Stimulated activated CD8-positive, alpha-beta memory T cell treated with anti-CD3 and anti-CD28 coated beads, Interleukin-12 subunit alpha, Interleukin-12 subunit beta, amount 100 ng/mL, for 4 hours (primary cell): ENCODE data around the gene ETV7.
A peak's percentile ranks its signal among the peaks of the same experiment; 100 is the strongest.
"Not testable (repeated sequence)": the region's sequence is repeated elsewhere in the genome, so short reads cannot be mapped to it uniquely, and the experiment has no call there.

Experiments used
- DNase-seq: peaks from one replicate; pipeline ENCODE4 v3.0.0-alpha.2; 2020; ENCODE audit warnings: low read depth

ETV7 gene

DNA sequence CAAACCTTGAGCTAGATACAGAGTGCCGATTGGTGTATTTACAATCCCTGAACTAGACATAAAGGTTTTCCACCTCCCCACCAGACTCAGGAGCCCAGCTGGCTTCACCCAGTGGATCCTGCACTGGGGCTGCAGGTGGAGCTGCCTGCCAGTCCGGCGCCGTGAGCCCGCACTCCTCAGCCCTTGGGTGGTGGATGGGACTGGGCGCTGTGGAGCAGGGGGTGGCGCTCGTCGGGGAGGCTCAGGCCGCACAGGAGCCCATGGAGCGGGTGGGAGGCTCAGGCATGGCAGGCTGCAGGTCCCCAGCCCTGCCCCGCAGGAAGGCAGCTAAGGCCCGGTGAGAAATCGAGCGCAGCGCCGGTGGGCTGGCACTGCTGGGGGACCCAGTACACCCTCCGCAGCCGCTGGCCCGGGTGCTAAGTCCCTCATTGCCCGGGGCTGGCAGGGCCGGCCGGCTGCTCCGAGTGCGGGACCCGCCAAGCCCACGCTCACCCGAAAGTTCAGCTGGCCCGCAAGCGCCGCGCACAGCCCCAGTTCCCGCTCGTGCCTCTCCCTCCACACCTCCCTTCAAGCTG lies 23.3 kb downstream of the ETV7 start:
- not testable (repeated sequence) for DNase-seq

DNA sequence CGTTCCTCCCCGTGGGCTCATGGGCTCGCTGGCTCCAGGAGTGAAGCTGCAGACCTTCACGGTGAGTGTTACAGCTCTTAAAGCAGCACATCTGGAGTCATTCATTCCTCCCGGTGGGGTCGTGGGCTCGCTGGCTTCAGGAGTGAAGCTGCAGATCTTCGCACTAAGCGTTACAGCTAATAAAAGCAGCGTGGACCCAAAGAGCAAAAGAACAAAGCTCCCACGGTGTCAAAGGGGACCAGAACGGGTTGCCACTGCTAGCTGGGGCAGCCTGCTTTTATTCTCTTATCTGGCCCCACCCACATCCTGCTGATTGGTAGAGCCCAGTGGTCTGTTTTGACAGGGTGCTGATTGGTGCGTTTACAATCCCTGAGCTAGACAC lies 24.1 kb downstream of the ETV7 start:
- not testable (repeated sequence) for DNase-seq

DNA sequence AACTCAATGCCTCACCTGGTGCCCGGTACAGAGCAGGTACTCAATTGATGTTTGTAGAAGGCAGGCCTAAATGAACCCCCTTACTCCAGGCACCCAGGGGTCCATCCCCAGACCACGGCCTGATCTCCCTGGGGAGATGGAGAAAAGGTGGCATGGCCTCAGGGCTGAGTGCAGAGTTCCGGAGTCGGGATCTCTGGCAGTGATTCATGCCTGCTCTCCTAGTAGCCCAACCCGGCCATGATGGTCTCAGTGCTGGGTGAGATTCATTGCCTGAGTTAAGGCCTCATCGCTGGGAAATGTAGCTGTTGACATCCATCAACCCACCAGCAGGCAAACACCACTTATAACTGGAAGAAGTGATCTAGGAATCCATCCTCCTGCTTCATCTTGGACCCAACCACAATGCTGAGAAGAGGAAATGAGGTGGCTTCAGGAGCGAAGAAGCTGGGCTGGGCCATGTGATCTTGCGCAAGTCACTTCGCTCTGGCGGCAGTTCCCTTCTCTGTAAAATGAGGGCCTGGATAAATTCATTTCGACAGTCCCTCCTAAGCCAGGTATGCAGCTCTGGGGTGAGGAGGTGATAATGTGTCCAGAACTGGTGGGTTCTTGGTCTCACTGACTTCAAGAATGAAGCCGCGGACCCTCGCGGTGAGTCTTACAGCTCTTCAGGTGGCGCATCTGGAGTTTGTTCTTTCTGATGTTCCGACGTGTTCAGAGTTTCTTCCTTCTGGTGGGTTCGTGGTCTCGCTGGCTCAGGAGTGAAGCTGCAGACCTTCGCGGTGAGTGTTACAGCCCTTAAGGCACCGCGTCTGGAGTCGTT lies 24.7 kb downstream of the ETV7 start:
- DNase-seq = no peak

DNA sequence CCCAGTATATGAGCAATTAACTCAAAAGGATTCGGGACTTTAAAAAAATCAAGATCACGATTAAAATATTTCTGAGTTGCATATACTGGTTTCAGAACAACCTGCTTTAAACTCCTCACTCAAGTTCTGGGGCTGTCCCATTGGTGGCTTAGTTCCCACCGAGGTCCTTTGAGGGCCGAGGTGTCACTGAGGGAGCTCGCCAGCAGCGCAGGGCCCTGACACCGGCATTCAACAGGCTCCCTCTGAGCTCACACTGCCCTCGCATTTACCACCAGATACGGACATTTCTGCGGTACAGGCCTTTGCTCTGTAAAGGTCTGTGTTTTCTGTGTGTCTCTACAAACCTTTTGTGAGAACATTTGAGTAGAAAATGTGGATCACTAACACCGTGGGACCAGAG lies 26.4 kb downstream of the ETV7 start:
- no peak for DNase-seq

DNA sequence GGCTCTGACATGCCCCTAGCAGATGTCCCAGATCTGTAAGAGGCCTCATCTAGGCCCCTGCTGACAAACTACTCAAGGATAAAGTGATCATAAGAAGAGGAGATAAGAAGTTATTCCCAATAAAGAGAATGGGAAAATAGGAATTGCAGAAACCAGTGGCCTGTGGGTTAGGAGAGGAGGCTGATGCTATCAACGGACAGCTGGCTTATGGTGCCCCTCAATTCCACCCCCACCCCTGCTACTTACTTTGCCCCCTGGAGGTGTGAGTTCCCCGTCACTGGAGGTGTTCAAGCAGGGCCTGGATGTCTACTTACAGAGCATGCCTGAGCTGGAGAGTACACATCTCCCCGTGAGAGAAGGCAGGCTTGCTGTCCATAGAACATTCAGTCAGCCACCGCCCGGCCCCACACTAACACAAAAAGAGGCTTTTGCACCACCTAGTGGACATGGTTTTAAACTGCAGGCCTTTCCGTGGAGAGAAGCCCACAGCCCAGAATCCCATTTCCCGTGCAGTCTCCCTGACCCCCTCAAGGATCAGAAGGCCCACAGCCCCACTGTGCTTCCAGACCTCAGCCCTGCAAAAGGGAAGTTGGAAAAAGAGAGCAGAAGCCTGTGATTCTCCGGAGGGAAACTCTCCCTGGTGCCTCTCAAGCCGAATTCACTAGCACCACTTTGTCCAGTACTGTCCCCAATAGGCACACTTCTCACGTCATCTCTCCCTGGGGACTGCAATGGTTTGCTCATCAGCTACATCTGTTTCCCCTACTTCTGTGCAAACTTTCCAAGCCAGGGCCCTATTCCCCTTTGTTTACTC lies 27.0 kb downstream of the ETV7 start:
- peak; percentile 40 for DNase-seq

DNA sequence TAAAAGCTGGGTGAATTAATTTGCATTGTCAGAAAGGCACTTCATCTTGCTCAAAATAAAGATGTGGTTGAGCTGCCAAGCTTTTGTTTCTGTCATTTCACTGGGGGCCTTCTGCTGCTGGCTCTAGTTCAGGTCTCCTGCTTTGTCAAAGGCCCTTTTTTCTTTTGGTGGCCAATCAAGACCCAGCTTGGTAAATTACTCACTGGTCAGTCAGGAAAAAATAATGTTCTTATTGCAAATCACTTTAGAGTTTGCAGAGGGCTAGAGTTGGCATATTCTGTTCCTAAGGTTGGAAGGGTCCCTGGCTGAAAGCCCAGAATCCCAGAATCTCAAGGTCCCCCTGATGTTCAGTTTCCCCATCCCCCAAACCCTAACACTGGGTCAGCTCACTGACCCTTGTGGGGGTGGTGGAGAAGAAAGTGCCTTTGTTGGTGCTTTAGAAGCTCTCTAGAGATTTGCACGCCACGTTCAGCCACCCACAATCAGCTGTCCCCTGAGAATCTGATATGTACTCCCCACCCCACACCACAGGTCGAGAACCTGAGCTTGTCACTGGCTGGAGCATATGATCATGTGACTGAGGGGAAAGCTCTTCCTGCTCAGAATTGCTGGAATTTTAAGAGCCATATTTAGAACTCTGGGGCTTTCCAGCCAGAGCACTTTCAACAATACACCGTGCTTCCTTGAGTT lies 29.1 kb downstream of the ETV7 start:
- no peak for DNase-seq

DNA sequence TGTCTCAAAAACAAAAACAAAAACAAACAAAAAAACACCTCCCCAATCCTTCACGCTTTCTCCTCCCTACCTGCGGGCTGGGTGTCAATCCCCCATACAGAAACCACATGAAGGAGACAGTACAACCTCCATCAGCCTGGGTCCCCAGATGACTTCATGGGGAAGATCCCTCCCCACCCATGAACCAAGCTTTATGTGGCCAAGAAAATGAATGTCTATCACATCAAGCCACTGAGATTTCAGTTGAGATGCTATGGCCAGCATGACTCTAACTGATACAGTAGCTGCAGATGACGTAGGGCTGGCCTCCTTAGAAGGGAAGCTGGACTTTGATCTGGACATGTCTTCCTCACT lies 29.6 kb downstream of the ETV7 start:
- no peak for DNase-seq

DNA sequence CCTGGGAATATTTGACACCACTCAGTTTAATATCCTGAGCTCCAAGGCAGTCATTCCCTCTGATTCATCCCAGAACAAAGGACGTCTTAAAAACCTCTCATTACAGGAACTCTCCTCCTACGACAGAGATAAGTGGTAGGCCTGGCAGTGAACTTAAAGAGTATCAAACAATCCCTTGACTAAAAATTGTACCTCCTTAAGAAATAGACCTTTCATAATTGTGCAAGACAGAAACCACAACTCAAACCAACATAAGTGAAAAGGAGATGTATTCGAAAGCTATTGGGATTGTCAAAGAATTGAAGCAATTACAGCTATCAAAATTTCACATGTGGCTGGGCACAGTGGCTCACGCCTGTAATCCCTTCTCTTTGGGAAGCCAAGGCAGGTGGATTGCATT lies 31.6 kb downstream of the ETV7 start:
- DNase-seq = no peak

DNA sequence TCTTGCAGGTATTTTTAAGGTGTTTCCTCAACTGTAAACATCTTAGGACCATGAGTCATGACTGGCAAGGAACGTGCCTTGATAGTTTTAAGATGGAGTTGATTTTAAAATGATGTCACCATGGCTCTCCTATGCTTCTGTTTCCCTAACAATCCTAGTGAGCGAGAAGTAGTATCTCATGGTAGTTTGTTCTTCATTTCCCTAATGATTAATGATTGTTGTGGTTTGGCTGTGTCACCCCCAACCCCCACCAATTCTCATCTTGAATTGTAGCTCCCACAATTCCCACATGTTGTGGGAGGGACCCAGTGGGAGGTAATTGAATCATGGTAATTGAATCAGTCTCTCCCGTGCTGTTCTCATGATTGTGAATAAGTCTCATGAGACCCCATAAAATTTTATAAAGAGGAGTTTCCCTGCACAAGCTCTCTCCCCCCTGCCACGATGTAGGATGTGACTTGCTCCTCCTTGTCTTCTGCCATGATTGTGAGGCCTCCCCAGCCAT lies 34.0 kb downstream of the ETV7 start:
- no peak for DNase-seq

DNA sequence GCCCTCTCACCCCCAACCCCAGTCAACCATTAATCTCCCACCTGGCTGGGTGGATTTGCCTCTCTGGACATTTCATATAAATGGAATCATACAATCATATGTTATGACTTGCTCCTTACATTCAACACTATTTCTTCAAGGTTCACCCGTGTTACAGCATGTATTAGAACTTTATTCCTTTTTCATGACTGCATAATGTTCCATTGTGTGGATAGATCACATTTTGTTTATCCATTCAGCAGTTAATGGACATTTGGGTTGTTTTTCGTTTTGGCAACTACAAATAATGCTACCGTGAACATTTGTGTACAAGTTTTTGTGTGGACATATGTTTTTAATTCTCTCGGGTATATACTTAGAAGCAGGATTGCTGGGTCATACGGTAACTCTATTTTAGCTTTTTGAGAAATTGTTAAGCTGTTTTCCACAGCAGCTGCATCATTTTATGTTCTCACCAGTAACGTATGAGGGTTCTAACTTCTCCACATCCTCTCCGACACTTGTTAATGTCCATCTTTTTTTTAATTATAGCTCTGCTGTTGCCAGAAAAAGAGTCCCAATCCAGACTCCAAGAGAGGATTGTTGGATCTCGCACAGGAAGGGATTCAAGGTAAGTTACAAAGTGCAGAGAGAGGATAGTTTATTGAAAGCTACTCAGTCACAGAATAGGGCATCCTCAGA lies 34.9 kb downstream of the ETV7 start:
- no peak for DNase-seq

DNA sequence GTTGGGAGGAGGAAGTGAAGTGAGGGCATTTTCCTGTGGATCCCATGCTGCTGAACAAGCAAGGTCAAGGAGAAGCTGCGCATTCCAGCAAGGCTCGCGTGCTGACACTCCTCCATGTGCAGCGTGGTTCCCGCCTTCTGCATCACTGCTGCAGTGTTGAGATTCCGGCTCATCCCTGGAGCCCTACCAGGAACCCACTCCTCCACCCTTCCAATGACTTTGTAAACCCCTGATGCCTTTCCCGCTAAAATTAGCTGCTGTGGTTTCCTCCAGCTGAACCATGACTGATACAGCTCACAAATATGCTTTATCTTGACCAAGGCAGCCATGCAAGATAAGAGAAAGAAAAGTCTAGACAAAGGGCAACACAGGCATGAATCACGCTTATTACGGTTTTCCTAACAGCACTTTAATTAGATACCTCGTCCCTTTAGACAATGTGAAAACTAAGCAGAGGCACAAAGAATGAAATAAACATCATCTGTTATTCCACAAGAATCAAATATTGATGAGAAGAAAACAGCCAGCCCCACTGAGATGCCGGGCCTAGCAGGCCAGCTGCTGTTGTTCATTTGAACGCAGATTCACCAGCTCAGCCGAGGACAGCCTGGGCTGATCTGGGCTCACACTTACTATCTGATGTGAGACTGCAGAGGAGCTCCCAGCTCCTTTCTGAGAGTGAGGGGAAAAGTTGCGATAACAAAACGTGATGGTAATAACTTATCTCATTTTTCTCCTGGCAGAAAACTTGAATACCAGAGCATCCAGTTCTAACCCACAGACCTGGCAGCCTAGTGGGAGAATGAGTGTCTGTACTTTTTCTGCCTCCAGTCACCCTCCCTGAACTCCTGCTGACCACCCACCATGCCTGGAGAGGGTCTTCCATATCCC lies 36.5 kb downstream of the ETV7 start:
- DNase-seq = no peak

DNA sequence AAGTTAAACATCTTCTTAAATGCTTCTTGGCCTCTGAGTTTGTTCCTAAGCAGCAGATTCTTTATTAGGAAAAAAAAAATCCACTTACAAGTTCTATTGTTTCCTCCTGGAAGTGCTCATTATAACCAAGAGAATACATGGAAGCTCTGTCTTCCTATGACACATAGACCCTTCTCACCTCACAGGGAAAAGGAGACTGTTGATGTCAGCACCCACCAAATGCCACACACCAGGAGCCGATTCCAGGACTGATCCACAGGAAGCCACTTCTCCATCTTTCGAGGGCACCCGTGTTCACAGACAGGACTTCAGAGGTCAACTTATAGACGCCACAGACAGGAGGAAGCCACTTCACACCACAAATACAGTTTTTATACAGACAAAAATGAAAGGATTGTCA lies 37.4 kb downstream of the ETV7 start:
- no peak for DNase-seq

DNA sequence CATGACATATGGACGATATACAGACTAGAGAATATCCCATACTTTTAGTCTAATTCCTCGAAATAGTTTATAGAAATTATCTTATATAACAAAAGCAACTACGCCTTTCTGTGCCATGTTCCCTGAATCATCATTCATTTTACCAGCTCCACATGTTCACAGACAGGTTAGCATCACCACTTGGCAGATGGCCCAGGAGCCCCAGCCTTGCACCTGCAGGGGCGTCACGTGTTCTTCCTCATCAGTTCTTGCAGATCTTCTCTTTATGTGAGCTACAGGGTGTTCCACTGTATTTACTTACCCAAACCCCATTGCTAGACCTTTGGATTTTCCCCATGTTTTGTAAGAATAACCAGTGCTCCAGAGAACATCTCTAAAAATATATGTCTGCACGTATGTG lies 38.2 kb downstream of the ETV7 start:
- no peak for DNase-seq

DNA sequence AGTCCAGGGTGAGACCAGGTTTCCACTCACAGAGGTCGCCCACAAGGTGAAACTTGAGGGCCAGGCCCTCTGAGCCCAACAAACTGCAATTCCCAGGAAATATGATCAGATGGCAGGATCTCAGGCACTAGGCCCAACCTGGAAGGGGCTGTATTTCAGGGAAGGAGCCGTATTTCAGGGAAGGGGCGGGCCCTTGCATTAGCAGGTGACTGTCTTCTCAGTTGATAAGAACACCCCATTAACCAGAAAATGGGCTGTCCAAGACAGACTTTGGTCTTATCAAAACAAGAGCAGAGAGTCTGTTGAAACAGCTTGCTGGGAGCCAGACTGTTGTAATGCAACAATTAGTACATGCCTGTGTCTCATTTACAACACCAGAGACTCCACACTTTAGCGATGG lies 39.8 kb downstream of the ETV7 start:
- DNase-seq = no peak

DNA sequence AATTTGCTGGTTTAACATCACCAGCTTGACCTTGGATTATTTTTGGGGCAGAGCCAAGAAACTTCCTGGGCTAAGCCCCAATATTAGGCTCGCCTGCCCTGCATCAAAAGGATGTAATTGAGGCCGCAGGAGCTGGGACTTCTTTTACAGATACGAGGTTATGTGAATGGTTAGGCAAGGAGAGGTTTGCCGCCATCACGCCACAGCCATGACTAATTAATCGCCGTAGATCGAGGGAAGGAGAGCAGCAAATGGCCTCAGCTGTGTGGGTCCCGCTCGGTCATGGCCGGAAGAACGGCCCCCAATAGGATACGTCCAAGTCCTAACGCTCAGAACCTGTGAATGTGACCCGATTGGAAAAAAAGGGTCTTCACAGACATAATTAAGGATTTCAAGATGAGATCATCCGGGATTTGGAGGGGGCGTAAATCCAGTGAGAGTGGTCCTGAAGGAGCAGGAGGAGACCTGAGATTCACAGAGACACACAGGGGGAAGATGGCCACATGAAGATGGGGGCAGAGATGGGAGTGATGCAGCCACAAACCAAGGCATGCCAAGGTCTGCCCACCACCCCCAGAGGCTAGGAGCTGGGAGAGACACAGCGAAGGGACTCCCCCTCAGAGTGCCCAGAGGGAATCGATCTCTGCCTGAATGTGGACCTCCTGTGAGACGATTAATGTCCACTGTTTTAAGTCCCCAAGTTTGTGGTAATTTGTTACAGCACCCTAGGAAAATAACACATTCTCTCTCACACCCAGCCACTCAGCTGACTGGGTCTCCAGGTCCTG lies 40.8 kb downstream of the ETV7 start:
- DNase-seq = no peak

DNA sequence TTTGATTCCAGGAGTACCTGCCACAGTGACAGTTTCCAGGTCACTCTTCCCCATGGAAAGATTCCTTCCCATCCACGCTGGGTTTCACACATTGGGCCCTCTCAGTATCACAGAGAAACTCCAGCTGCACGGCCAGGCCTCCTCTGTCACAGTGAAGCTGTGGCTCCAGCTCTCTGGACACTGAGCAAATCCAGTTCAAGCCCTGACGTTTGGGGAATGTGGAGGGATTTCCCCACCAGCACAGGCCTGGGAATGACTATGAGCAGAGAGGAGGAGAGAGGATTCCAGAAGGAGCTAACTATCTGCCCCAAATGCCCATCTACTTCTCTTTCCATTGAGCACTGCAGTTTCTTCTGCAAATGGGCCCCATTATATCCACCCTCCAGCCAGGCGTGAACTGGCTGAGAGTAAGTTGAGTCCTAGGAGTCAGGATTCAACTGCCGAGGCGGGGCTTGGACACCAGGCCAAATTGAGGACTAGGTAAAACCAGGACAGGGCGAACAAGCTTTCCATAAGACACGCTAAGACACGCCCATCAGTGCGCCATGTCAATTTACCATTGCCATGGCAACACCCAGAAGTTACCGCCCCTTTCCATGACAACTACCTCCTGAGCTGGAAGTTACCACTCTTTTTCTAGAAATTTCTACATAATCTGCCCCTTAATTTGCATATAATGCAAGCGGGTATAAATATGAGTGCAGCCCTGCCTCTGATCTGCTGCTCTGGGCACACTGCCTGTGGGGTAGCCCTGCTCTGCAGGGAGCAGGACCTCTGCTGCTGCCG lies 41.6 kb downstream of the ETV7 start:
- no peak for DNase-seq

DNA sequence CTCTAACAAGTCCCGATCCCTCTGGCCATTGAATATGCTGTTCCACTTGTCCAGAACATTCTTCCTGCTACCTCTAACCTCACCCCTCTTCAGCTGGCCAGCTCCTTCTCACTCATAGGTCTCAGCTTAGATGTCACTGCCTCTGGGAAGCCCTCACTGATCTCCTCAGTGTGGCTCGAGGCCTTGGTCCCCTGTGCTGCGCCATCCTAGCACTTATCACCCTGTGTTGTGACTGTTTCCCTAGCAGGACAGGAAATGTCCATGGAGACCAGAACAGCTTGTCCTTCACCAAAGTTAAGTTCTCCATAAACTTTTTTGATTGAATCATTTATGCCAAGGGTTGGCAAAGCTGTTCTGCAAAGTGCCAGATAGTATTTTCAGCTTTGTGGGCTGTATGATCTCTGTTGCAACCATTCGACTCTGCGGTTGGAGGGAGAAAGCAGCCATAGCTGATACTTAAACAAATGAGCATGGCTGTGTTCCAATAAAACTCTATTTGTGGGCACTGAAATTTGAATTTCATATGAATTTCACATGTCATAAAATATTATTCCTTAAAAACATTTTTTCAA lies 44.3 kb downstream of the ETV7 start:
- DNase-seq = no peak

DNA sequence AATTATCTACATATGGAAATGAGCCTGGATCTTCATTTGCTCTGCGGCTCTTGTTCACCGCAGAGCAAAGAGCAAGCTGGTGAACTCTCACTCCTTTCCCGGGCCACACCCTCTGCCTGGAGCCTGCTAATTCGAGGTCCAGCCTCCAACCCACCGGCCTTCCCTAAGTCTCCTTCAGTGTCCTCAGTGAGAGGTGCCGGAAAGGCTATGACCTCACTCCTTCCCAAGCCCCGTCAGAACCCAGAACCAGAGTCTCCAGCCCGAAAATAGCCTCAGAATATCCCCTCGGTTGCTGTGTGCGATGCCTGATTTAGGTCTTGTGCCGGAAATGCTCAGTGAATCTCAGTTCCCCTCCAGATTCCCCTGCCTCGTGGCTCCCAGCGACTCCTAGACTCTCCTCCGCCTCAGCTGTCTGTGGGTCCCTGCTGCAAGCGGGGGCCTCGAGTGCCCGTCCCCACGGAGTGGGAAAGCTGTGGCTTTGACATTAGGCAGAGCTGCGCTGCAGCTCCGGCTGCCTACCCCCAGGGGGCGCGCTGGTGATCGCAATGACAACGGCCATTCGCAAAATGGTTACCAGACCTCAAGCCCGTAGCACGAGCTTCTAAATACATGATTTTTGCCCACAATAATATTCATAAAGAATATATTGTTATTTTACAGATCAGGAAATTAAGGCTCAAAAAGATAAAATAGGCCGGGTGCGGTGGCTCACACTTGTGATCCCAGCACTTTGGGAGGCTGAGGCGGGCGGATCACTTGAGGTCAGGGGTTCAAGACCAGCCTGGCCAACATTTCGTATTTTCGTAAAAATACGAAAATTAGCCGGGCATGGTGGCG lies 46.6 kb downstream of the ETV7 start:
- peak; percentile 39 for DNase-seq
